Measurements from ENCODE around the gene OR51B4.
"Not testable (repeated sequence)": the region's sequence is repeated elsewhere in the genome, so short reads cannot be mapped to it uniquely, and the experiment has no call there.

OR51B4 gene

DNA sequence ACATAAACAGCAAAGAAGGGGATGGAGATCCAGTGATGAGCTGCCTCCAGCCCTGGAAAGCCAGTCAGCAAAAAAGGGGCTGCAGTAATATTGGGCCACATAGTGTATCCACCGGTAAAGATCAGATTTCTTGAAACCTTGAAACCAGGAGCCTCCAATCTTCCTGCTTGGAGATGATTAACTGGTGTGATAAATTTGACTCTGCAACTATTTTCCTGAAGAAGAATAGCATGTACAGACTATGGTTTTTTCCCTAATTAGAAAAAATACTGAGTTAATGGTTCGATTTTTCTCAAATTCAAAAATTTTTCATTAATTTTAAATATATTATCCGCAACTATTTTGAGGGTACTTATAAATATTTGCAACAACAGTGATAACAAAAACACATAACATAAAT is 22.5 kb upstream of the OR51B4 start, which contains the start of gene OR51B2:
Gene OR51B2 (minus strand): TSS at position 101 of the 400 bp plus-strand sequence. CDS start 0 bp downstream, at position 101.
- no peaks in the 10 kb centered on the region for H3K27me3 ChIP-seq (ENCODE audit: control insufficient read depth, insufficient read depth, low read length)
- no CpG with 5 or more reads among the region's 3 CpGs for WGBS (ENCODE audit: insufficient coverage, insufficient read length)
- no peaks in the 10 kb centered on the region for H3K4me1 ChIP-seq (ENCODE audit: control insufficient read depth, insufficient read depth, low read length)
- no peak within 1 kb of the TSS for H3K27ac ChIP-seq (ENCODE audit: low read length)
- DNase-seq (ENCODE audit: low read depth, low spot score): no peak
- H3K36me3 ChIP-seq (ENCODE audit: control insufficient read depth, insufficient read depth, low read length): no peaks in the 10 kb centered on the region
- no peaks in the 10 kb centered on the region for H3K9me3 ChIP-seq (ENCODE audit: control insufficient read depth, insufficient read depth, low read length)
- no peak within 1 kb of the TSS for H3K4me3 ChIP-seq (ENCODE audit: low read length)

DNA sequence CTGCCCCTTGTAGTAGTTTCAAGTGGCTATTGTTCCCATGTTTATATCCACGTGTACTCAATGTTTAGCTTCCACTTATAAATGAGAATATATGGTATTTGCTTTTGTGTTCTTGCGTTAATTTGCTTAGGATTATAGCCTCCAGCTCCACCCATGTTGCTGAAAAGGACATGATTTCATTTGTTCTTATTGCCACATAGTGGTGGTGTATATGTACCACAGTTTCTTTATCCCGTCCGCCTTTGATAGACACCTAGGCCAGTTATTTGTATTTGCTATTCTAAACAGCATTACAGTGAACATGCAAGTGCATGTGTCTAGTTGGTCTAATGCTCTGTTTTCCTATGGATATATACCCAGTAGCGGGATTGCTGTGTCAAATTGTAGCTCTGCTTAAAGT is 15.5 kb upstream of the OR51B4 start:
- no peak overlapping the region for H3K27ac ChIP-seq (ENCODE audit: low read length)
- DNase-seq (ENCODE audit: low read depth, low spot score): no peak
- H3K36me3 ChIP-seq (ENCODE audit: control insufficient read depth, insufficient read depth, low read length): no peaks in the 10 kb centered on the region
- H3K27me3 ChIP-seq (ENCODE audit: control insufficient read depth, insufficient read depth, low read length): no peaks in the 10 kb centered on the region
- H3K4me3 ChIP-seq (ENCODE audit: low read length): no peak overlapping the region
- no peaks in the 10 kb centered on the region for H3K9me3 ChIP-seq (ENCODE audit: control insufficient read depth, insufficient read depth, low read length)
- no CpG with 5 or more reads among the region's 5 CpGs for WGBS (ENCODE audit: insufficient coverage, insufficient read length)
- H3K4me1 ChIP-seq (ENCODE audit: control insufficient read depth, insufficient read depth, low read length): no peaks in the 10 kb centered on the region

DNA sequence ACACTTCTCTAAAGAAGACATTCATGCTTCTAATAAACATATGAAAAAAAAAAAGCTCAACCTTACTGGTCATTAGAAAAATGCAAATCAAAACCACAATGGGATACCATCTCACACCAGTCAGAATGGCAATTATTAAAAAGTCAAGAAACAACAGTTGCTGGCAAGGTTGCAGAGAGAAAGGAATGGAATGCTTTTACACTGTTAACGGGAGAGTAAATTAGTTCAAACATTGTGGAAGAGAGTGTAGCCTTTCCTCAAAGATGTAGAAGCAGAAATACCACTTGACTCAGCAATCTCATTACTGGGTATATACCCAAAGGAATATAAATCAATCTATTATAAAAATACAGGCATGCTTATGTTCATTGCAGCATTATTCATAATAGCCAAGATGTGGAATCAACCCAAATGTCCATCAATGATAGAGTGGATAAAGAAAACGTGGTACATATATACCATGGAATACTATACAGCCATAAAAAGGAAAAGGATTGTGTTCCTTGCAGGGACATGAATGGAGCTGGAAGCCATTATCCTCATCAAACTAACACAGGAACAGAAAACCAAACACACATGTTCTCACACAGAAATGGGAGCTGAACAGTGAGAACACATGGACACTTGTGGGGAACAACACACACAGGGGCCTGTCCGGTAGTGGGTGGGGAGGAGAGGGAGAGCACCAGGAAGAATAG is 11.7 kb upstream of the OR51B4 start:
- not testable (repeated sequence) for H3K27me3 ChIP-seq (ENCODE audit: control insufficient read depth, insufficient read depth, low read length); H3K9me3 ChIP-seq (ENCODE audit: control insufficient read depth, insufficient read depth, low read length); H3K27ac ChIP-seq (ENCODE audit: low read length); H3K4me3 ChIP-seq (ENCODE audit: low read length); DNase-seq (ENCODE audit: low read depth, low spot score); H3K36me3 ChIP-seq (ENCODE audit: control insufficient read depth, insufficient read depth, low read length); H3K4me1 ChIP-seq (ENCODE audit: control insufficient read depth, insufficient read depth, low read length)
- no CpG with 5 or more reads among the region's 3 CpGs for WGBS (ENCODE audit: insufficient coverage, insufficient read length)

DNA sequence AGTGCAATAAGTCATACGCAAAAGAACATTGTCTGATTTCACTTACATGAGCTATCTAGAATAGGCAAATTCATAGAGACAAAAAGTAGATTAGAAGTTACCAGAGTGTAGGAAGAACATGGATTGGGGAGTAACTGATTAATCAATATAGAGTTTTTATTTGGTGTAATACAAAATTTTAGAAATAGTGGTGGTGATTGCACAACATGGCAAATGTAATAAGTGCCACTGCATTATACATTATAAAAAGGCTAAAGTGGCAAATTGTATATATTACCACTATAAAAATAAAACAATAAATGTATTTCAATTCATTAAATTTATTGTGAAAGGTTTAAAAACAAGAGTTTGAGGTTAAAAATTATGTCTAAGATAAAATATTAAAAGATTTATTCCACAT is 8.7 kb upstream of the OR51B4 start:
- WGBS (ENCODE audit: insufficient coverage, insufficient read length): no CpG with 5 or more reads among the region's 1 CpG
- Histone ChIP-seq H3K9me3 (ENCODE audit: control insufficient read depth, insufficient read depth, low read length) (no peaks in the 10 kb centered on the region), H3K4me3 (ENCODE audit: low read length) (no peak overlapping the region), H3K4me1 (ENCODE audit: control insufficient read depth, insufficient read depth, low read length) (no peaks in the 10 kb centered on the region), H3K27me3 (ENCODE audit: control insufficient read depth, insufficient read depth, low read length) (no peaks in the 10 kb centered on the region), H3K27ac (ENCODE audit: low read length) (no peak overlapping the region), H3K36me3 (ENCODE audit: control insufficient read depth, insufficient read depth, low read length) (no peaks in the 10 kb centered on the region)
- DNase-seq (ENCODE audit: low read depth, low spot score): no peak

DNA sequence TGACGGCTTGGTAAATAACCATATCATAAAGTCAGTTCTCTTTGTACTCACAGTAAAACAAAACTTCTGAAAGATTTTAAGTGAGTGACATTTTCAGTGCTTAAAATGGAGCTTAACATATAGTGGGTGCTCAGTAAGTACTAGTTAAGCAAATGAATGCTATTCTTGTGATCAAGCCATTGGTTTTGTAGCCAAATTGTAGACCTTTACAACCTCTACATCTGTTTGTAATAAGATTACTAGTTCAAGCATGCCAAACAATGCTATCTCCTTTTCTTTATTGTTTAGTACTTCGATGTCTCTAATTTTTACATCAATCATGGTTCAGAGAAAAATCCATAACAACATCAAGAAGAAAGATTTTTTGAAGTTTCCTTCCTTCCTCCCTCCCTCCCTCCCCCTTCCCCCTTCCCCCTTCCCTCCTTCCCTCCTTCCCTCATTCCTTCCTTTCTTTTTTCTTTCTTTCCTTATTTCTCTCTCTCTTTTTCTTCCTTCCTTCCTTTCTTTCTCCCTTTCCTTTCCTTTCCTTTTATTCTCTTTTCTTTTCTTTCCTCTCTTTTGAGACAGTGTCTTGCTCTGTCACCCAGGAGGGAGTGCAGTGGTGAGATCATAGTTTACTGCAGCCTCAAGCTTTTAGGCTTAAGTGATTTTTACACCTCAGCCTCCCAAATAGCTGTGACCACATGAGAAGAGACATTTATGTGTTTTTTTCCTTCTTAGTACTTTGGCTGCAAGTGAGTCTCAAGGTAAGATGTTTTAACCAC is 5.7 kb upstream of the OR51B4 start:
- H3K27me3 ChIP-seq (ENCODE audit: control insufficient read depth, insufficient read depth, low read length): no peaks in the 10 kb centered on the region
- H3K36me3 ChIP-seq (ENCODE audit: control insufficient read depth, insufficient read depth, low read length): no peaks in the 10 kb centered on the region
- WGBS (ENCODE audit: insufficient coverage, insufficient read length): no CpG with 5 or more reads among the region's 2 CpGs
- H3K9me3 ChIP-seq (ENCODE audit: control insufficient read depth, insufficient read depth, low read length): no peaks in the 10 kb centered on the region
- no peak overlapping the region for H3K4me3 ChIP-seq (ENCODE audit: low read length)
- H3K27ac ChIP-seq (ENCODE audit: low read length): no peak overlapping the region
- H3K4me1 ChIP-seq (ENCODE audit: control insufficient read depth, insufficient read depth, low read length): no peaks in the 10 kb centered on the region
- no peak for DNase-seq (ENCODE audit: low read depth, low spot score)

DNA sequence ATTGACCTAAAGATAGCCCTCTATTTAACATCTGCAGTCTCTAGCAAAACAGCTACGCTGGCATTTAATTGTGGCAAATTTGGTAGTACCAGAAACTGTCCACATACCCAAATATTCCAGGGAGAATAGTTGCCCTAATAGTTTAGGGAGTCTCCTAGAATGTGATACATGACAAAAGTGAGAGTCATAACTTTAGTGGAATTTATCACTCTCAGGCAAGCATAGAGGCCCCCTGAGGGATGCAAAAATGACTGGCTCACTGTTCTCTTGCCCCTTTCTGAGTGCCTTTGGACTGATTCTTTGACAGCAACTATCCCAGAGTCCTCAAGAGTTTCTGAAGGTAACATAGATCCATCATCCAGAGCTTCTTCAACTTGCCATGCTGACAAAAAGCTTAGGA is 2.3 kb upstream of the OR51B4 start:
- DNase-seq (ENCODE audit: low read depth, low spot score): no peak
- H3K4me3 ChIP-seq (ENCODE audit: low read length): no peak overlapping the region
- no peaks in the 10 kb centered on the region for H3K36me3 ChIP-seq (ENCODE audit: control insufficient read depth, insufficient read depth, low read length)
- no peaks in the 10 kb centered on the region for H3K9me3 ChIP-seq (ENCODE audit: control insufficient read depth, insufficient read depth, low read length)
- H3K27me3 ChIP-seq (ENCODE audit: control insufficient read depth, insufficient read depth, low read length): no peaks in the 10 kb centered on the region
- H3K4me1 ChIP-seq (ENCODE audit: control insufficient read depth, insufficient read depth, low read length): no peaks in the 10 kb centered on the region
- H3K27ac ChIP-seq (ENCODE audit: low read length): no peak overlapping the region
- no CpG with 5 or more reads among the region's 1 CpG for WGBS (ENCODE audit: insufficient coverage, insufficient read length)

DNA sequence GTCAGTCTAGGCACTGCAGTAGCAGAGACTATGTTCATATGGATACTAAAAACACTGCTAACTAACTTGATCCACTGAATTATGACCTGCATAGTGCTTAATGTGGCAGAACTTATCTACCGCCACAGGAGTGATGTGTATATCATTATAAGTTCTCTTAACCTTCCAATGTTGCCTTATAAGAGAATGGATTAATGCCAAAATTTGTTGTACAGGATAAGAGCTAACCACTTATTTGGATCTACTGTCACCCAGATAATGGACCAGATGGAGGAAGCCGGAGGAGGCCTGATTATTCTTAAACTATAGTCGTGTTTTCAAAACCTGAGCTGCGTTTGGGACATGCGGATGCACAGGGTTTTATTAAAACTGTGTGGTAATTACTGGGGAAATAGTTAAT is 1.9 kb upstream of the OR51B4 start:
- Histone ChIP-seq H3K4me1 (ENCODE audit: control insufficient read depth, insufficient read depth, low read length) (no peaks in the 10 kb centered on the region), H3K27ac (ENCODE audit: low read length) (no peak overlapping the region), H3K27me3 (ENCODE audit: control insufficient read depth, insufficient read depth, low read length) (no peaks in the 10 kb centered on the region), H3K4me3 (ENCODE audit: low read length) (no peak overlapping the region), H3K36me3 (ENCODE audit: control insufficient read depth, insufficient read depth, low read length) (no peaks in the 10 kb centered on the region), H3K9me3 (ENCODE audit: control insufficient read depth, insufficient read depth, low read length) (no peaks in the 10 kb centered on the region)
- no CpG with 5 or more reads among the region's 5 CpGs for WGBS (ENCODE audit: insufficient coverage, insufficient read length)
- no peak for DNase-seq (ENCODE audit: low read depth, low spot score)

DNA sequence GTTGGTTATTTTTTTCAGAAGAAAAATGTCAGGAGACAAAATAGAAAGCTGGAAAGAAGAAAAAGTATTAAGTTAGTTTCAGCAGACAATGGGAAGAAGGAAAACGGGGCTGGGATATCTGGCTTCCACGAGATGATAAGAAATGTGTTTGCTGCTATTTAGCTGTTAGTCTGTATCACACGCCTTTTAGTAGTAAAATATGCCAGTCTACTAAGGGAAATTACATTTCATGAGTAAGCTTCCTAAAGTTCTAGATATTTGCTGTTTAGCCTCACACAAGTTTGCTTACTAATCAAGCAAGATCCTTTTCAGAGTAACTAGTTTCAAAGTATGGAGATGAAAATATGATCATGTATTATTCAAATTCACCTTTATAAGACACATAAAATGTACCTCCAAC is 1.5 kb downstream of the OR51B4 start:
- Histone ChIP-seq H3K4me3 (ENCODE audit: low read length) (no peak overlapping the region), H3K9me3 (ENCODE audit: control insufficient read depth, insufficient read depth, low read length) (no peaks in the 10 kb centered on the region), H3K27ac (ENCODE audit: low read length) (no peak overlapping the region), H3K4me1 (ENCODE audit: control insufficient read depth, insufficient read depth, low read length) (no peaks in the 10 kb centered on the region), H3K36me3 (ENCODE audit: control insufficient read depth, insufficient read depth, low read length) (no peaks in the 10 kb centered on the region), H3K27me3 (ENCODE audit: control insufficient read depth, insufficient read depth, low read length) (no peaks in the 10 kb centered on the region)
- DNase-seq (ENCODE audit: low read depth, low spot score): no peak
- WGBS (ENCODE audit: insufficient coverage, insufficient read length): no CpG with 5 or more reads among the region's 3 CpGs

DNA sequence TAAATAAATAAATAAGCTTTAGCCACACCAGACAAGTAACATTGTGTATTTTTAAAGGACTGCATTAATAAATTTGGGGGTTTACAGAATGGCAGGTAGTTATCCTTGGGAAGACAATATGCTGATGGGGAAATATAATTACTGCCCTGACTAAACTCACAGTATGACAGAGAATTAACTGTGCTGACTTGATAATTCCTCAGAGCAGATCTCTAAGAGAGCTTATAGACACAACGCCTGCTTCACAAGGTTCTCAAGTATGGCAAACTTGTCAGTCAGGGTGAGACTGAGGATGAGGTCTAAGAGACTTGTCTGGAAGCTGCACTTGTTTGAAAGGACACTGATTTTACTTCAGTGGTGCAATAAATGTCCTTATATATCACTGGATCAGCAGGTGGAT is 3.3 kb downstream of the OR51B4 start:
- Histone ChIP-seq H3K4me3 (ENCODE audit: low read length) (no peak overlapping the region), H3K27ac (ENCODE audit: low read length) (no peak overlapping the region), H3K27me3 (ENCODE audit: control insufficient read depth, insufficient read depth, low read length) (no peaks in the 10 kb centered on the region), H3K4me1 (ENCODE audit: control insufficient read depth, insufficient read depth, low read length) (no peaks in the 10 kb centered on the region), H3K9me3 (ENCODE audit: control insufficient read depth, insufficient read depth, low read length) (no peaks in the 10 kb centered on the region), H3K36me3 (ENCODE audit: control insufficient read depth, insufficient read depth, low read length) (no peaks in the 10 kb centered on the region)
- DNase-seq (ENCODE audit: low read depth, low spot score): no peak
- no CpG with 5 or more reads among the region's 1 CpG for WGBS (ENCODE audit: insufficient coverage, insufficient read length)

DNA sequence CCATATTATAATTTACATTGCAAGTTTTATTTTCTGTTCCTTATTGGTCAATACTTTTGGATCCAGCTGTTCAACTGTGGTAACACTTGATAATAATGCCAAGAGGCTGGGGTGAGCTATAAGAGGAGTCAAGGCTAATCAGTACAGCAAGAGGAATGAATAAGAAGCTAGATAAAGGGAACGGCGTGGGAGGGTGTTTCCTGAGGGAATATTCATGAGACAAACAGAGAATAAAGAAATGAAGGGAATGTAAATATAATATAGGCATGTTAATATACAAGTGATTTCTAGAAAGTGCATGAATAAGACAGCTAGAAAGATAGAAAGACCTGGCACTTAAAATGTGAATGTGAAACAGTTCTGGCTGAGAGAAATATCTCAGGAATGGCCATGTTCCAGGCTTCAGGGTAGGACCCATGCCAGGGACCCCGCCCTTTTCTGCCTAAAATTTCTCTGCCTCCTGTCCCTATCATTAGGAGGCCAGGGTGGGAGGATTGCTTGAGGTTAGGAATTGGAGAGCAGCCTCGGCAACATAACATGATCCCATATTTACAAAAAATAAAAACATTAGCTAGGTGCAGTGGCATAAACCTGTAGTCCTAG is 3.9 kb downstream of the OR51B4 start:
- Histone ChIP-seq H3K4me3 (ENCODE audit: low read length) (no peak overlapping the region), H3K27me3 (ENCODE audit: control insufficient read depth, insufficient read depth, low read length) (no peaks in the 10 kb centered on the region), H3K36me3 (ENCODE audit: control insufficient read depth, insufficient read depth, low read length) (no peaks in the 10 kb centered on the region), H3K4me1 (ENCODE audit: control insufficient read depth, insufficient read depth, low read length) (no peaks in the 10 kb centered on the region), H3K27ac (ENCODE audit: low read length) (no peak overlapping the region), H3K9me3 (ENCODE audit: control insufficient read depth, insufficient read depth, low read length) (no peaks in the 10 kb centered on the region)
- 100% methylated on average over 2 of the region's 4 CpGs for WGBS (ENCODE audit: insufficient coverage, insufficient read length)
- no peak for DNase-seq (ENCODE audit: low read depth, low spot score)

Measured in iPS DF 6.9 (cell line).